Measurements from ENCODE around the gene TACO1.

DNA sequence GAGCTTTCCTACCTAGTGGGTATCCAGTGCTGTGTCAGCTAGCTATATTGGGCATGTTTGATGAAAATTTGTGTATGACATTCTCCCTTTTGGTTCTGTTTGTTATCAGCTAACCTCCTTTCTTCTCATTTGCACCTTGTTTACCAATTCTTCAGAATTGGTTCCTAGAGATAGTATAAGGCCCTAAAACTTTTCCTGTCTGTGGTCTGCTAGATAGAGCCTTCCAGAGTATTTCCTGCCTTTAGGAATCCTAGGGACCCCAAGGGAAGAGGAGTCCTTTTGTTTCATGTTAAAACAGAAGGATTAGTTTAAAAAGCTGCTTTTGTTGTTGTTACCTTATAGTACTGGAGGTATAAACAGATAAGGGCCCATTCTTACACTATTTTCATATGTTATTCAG lies 33.0 kb downstream of the TACO1 start:
- TF ChIP-seq, protein P1, sequence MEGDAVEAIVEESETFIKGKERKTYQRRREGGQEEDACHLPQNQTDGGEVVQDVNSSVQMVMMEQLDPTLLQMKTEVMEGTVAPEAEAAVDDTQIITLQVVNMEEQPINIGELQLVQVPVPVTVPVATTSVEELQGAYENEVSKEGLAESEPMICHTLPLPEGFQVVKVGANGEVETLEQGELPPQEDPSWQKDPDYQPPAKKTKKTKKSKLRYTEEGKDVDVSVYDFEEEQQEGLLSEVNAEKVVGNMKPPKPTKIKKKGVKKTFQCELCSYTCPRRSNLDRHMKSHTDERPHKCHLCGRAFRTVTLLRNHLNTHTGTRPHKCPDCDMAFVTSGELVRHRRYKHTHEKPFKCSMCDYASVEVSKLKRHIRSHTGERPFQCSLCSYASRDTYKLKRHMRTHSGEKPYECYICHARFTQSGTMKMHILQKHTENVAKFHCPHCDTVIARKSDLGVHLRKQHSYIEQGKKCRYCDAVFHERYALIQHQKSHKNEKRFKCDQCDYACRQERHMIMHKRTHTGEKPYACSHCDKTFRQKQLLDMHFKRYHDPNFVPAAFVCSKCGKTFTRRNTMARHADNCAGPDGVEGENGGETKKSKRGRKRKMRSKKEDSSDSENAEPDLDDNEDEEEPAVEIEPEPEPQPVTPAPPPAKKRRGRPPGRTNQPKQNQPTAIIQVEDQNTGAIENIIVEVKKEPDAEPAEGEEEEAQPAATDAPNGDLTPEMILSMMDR (conservative IDR thresholded peaks at IDR 0.05), result no peak
- no peak for TF ChIP-seq EZH2 (IDR thresholded peaks at IDR 0.05; ENCODE audit: low read depth)
